IPS-NIHi11 (cell line): Measurements from ENCODE around the gene MOV10L1.
A peak's percentile ranks its signal among the peaks of the same experiment; 100 is the strongest.
"Not testable (repeated sequence)": the region's sequence is repeated elsewhere in the genome, so short reads cannot be mapped to it uniquely, and the experiment has no call there.

Experiments used
- DNase-seq: peaks from one replicate; pipeline ENCODE4 v3.0.0; 2012; ENCODE audit warnings: mixed read lengths, low spot score

MOV10L1 gene

DNA sequence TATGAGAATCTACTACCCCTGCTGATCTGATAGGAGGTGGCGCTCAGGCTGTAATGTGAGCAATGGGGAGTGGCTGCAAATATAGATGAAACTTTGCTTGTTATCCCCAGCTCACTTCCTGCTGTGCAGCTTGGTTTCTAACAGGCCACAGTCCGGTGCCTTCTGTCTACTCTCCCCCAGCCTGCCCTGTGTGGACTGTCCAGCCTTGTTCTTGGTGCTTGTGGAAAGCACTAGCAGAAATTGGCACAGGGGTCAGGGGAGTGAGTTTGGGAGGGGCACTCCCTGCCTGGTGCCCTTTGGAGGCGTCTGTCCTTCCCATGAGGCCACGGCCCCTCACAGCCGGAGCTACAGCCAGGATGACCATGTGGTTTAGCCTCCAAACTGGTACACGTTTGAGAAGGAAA lies 14.3 kb downstream of the MOV10L1 start:
- DNase-seq = peak; percentile 2

DNA sequence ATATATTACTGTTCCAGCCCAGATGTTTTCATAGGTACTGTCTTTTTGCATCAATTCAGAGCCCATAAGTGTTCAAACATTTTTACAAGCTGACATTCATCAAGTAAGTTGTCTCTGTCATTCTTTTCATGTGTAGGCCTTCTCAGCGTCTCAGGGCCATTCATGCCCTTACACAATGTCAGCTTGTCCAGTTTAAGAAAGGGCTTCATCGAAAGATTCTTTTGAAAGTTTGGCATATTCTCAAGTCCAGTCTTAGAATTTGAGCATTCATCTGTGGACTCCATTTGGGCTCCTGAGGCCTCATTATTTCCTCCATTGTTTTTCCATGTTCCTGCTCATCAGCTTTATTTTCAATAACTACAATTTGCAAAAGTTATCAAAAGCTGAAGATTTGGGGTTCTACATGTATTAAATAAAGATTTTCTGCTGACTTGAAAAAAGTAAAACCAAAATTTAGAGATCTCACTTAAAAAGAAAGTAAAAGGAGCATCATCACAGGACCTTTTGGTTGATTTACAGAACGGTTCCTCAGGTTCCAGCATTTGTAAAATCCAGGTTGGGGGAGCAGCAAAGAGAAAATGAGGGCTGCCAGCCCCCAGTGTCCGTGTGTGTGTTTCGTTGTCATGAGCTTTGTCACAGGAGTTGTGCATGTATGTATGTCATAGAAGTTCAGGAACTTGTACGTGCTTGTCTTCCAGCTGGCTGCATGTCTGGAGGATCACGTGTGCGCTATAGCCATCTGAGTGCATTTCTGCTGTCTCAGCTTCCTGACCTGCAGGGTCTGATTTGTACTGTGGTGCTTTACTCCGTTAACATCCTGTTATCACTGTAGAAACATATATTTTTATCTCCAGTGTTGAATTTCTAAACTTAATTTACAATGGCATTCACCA lies 15.6 kb downstream of the MOV10L1 start:
- DNase-seq = no peak

GRCh38 chr22:50107529-50107928 lies 17.7 kb downstream of the MOV10L1 start:
- DNase-seq = peak; percentile 7

DNA sequence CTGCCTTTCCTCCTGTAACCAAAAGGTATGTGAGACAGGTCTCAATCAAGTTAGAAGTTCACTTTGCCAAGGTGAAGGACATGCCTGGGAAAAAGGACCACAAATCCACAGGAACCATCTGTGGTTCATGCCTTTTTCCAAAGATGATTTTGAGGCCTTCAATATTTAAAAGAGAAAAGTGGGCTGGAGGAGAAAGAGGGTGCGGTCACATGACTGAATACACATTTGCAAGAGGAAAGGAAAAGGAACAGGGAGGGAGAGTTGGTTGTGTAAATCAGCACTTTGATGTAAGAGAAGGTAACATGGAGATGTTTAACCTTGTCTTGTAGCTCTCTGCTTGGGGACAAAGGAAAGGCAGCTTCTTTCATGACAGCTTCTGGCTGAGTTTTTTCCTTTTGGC lies 21.2 kb downstream of the MOV10L1 start:
- DNase-seq = peak; percentile 3

DNA sequence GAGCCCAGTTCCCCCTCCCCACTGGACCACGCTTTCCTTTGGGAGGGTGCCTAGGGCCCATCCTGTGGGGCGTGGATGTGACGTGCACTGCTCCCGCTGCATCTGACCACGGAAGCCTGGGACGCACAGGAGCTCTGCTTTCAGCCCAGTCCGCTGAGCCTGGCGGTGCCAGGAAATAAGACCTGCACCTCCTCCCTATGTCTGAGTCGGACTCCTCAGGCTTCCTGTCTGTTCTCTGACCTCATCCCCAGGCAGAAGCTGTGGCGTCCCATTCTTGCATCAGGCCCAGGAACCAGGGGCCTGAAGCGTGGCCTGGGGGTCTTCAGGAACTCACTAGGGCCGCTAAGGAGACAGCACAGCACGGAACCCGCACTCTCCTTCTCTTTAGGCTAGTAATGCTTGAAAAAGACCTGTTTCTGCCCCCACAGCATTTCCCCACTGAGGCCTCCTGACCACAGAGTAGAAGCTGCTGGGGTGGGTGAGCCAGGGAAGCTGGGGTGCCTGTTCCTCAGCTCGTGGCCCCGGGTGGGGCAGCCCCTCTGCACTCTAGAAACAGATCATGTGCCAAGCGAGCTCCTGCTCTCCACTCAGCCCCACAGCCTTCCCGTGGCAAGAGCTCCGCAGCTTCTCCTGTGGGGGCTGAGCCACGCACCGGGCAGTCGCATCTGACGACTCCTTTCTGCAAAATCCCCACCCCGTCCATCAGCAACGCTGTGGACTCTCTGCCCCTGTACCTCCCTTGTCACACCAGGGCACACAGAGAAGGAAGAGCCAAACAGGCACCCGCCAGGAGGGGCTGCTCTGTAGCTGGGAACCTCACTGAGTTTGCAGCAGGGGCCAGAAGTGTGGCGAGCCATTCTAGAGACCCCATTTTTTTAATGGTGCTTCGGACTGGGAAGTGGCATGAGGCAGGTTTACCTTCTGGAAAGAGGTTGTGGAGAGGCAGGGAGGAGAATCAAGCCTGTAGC lies 22.6 kb downstream of the MOV10L1 start:
- peak; percentile 16 for DNase-seq

- DNase-seq = peak; percentile 7
These were observed 24.6 kb downstream of the MOV10L1 start for GRCh38 chr22:50114221-50115021.

GRCh38 chr22:50115693-50116092 lies 25.9 kb downstream of the MOV10L1 start:
- no peak for DNase-seq

- DNase-seq = no peak
These were observed 27.5 kb downstream of the MOV10L1 start for GRCh38 chr22:50117168-50117762.

GRCh38 chr22:50118129-50118528 lies 28.3 kb downstream of the MOV10L1 start:
- no peak for DNase-seq

DNA sequence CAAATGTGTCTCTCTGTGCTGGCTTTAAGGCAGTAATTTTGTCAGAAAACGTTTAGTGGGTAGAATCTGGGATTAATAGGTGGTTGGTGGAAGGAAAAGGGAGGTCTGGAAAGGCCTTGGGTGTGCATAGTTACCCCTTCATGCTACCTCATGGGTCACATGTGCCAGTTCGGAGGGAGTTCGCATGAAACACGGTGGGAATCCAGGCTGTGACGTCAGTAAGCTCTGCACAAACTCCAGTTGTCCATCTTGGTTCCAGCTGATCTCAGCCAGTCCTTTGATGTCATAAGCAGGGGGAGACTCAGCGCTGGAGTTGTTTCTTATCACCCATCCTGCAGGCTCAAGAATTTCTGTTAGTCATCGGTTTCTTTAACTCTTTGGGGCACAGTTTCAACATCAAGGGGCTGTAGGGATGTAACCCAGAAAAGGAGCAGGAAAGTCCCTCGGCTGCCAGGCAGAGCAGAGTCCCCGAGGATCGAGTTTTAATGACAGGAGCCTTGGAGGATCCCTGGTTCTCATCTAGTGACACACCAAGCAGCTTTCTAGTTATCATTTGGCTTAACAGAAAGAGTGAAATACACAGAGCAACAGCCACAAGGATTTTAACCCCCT lies 28.9 kb downstream of the MOV10L1 start:
- no peak for DNase-seq

- no peak for DNase-seq
These were observed 29.5 kb downstream of the MOV10L1 start for GRCh38 chr22:50119169-50119767.

DNA sequence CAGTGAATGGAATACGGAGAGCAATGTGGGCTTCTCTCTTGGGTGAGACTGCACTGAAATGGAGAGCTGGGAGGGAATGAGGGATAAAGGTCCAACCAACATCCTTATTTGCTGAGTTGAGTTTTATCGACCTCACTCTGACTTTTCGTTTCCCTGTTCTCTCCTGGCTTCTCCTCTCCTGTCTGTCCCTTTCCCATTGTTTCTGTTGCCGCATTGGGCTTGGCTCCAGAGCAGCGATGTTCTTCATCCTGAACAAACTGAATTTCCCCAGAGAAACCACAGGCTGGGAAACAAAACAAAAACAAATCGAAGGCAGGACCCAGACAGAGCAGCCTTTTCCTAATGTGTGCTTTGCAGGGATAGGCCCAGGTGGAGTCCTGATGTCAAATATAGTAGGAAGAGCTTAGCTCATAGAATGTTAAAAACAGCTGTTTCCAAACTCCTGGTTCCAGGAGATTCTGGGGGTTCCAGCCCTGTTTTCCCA lies 30.0 kb downstream of the MOV10L1 start:
- DNase-seq = no peak

DNA sequence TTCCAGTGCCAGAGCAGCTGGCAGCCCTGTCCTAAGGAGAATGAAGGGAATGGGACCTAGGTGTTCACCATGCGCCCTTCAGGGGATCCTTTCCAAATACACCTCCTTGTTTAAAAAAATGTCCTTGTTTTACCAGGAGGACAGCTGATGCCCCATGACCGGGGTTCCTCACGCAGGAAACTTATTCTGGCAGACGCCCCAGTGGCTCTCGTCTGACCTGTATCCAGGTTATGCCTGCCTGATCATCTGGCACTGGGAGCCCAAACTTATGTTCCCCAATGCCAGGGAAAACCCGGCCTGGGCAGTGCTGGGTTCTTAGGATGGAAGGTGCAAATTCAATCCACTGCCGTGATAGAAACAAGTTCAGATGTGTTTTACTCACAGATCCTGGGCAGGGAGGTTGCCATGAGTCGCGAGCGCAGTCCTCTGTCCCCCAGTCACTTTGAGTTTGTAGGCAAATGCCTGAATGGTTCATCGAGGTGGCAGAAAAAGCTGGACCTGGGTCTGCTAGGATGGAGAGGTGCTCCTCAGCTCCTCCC lies 31.5 kb downstream of the MOV10L1 start:
- no peak for DNase-seq

- no peak for DNase-seq
These were observed 33.3 kb downstream of the MOV10L1 start for GRCh38 chr22:50123119-50123518.

DNA sequence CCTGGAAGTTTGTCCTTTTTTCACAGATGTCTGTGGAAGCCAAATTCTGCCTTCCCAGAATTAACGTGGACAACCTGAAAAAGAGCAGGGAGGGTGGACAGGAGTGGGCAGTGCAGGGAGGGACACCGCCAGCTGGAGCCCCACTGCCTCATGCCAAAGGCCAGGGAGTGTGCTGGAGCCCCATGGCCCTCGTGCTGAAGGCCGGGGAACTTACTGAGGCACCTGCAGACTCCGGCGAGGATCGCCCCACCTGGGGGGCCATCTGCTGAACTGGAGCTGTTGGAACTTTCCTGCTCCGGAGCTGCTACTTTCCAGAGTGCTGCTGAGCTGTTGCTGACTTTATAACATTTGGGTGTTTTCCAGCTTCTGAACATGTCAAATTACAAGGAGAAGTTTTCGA lies 35.2 kb downstream of the MOV10L1 start:
- no peak for DNase-seq

- DNase-seq = no peak
These were observed 39.4 kb downstream of the MOV10L1 start for GRCh38 chr22:50129121-50129736.

- DNase-seq = no peak
These were observed 42.1 kb downstream of the MOV10L1 start for GRCh38 chr22:50131894-50132293.

DNA sequence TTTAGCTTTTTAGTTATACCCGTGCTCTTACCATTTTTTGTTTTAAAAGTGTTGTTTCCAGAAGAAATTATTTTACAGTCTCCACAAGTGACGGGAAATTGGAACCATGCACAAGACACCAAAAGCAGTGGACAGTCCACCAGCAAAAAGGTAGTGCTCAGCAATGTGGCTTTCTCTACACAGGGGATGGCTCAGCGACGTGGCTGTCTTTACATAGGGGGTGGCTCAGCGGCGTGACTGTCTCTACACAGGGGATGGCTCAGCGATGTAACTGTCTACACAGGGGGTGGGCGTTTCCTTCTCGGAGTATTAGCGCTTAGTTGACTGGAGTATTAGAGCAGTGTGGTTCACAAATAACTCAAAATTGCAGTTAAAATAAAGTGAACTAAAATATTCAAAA lies 44.7 kb downstream of the MOV10L1 start:
- no peak for DNase-seq

DNA sequence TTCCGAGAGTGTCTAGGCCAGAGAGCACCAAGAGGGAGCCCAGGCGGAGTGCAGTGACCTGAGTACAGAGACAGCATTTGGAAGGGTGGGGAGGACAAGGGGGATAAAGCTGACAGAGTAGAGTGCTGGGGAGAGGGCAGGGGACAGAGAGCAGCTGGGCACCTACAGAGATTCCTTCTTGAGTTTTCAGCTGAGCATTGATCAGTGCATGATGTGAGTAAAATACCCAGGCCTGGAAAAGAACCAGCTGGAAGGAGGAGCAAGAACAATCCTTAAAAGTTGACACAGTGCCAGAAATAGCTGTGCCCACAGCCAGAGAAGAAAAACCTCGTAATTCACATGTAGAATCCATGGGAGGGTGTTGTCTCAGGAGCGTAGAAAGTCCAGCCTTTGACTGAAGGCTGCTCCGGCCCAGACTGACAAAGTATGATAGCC lies 46.8 kb downstream of the MOV10L1 start:
- no peak for DNase-seq

DNA sequence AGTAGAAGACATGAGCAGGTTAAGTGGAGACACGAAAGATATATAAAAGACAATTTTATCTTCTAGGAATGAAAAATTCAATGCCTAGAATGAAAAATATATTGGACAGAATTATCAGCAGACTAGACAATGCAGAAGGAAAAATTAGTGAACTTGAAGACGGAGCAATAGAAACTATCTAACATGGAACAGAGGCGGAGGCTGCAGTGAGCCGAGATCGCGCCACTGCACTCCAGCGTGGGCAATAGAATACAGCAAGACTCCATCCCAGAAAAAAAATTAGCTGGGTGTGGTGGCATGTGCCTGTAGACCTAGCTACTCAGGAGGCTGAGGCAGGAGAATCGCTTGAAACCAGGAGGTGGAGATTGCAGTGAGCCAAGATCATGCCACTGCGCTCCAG lies 47.5 kb downstream of the MOV10L1 start:
- DNase-seq = not testable (repeated sequence)
